HepG2 (cell line): Measurements from ENCODE around the gene RIMOC1. TPM values are rescaled to one million over a fixed set of nuclear protein-coding genes. Genes with fewer than 3 reads are reported as not detected.

Experiments
- HMG20B ChIP-seq: conservative IDR thresholded peaks from 2 replicates; pipeline ENCODE4 v1.6.1; 2016; ENCODE audit warnings: missing genetic modification reagents, missing compliant biosample characterization
- HNRNPH1 ChIP-seq: fragments of 200-400 bp; formaldehyde crosslinking; optimal IDR thresholded peaks from 2 replicates; pipeline ENCODE3; 2017; ENCODE audit warnings: mild to moderate bottlenecking, low read depth, low read length
- HNRNPLL ChIP-seq: fragments of 200-400 bp; formaldehyde crosslinking; IDR thresholded peaks from 2 replicates; pipeline ENCODE4 v1.6.1; 2017; ENCODE audit warnings: mild to moderate bottlenecking, low read depth, low read length; ENCODE audit not compliant: poor library complexity, severe bottlenecking
- LCORL ChIP-seq, 2 experiments: fragments of 450-650 bp in 1 of 2; sonication (generic) in 1 of 2; formaldehyde crosslinking in 1 of 2; IDR thresholded peaks; 2 replicates each; pipeline versions ENCODE4 v1.5.0 to v1.6.1; 2017 to 2020; ENCODE audit warnings: antibody characterized with exemption in 1 of 2, missing genetic modification reagents in 1 of 2
- MTA3 ChIP-seq: sonication (generic); formaldehyde crosslinking; IDR thresholded peaks from 2 replicates; pipeline ENCODE4 v1.4.0; 2020; ENCODE audit warnings: missing genetic modification reagents
- RFXAP ChIP-seq: sonication (generic); formaldehyde crosslinking; IDR thresholded peaks from 2 replicates; pipeline ENCODE4 v1.4.0; 2020; ENCODE audit warnings: missing genetic modification reagents, borderline replicate concordance
- SP2 ChIP-seq: sonication (generic); formaldehyde crosslinking; IDR thresholded peaks from 2 replicates; pipeline ENCODE4 v1.5.1; 2020; ENCODE audit warnings: mild to moderate bottlenecking, missing genetic modification reagents
- TGIF2 ChIP-seq: IDR thresholded peaks from 2 replicates; pipeline ENCODE4 v1.6.1; 2016; ENCODE audit warnings: control low read depth, missing compliant biosample characterization
- ZNF207 ChIP-seq: fragments of 450-650 bp; IDR thresholded peaks from 2 replicates; pipeline ENCODE4 v1.6.1; 2016; ENCODE audit warnings: antibody characterized with exemption, borderline replicate concordance
- ZNF337 ChIP-seq: sonication (generic); formaldehyde crosslinking; IDR thresholded peaks from 2 replicates; pipeline ENCODE4 v1.5.1; 2020; ENCODE audit warnings: missing genetic modification reagents, low read depth, mild to moderate bottlenecking, borderline replicate concordance
- ZNF431 ChIP-seq: sonication (generic); formaldehyde crosslinking; IDR thresholded peaks from 2 replicates; pipeline ENCODE4 v1.9.0; 2022; ENCODE audit warnings: missing genetic modification reagents, low read depth, mild to moderate bottlenecking, borderline replicate concordance
- polyA plus RNA-seq, 8 experiments: library from polyadenylated mRNA; depleted of rRNA in 3 of 8; stranded (reverse) in 7 of 8; unstranded in 1 of 8; fragments of >200 nt; fragmentation: Illumina TruSeq in 4 of 8; extraction: Trizol in 4 of 8; gene quantifications; 2 replicates each; pipeline versions ENCODE4 v1.2.1 to v1.2.3, GENCODE V29; 2011 to 2016; ENCODE audit warnings: low read depth in 4 of 8, missing spikeins in 1 of 8, mixed read lengths in 1 of 8; ENCODE audit not compliant: insufficient read depth in 1 of 8
- total RNA-seq, 5 experiments: library from RNA; depleted of rRNA; stranded (reverse); fragments of >200 nt; fragmentation: Illumina TruSeq; extraction: Trizol; gene quantifications; 2 replicates each; pipeline ENCODE4 v1.2.3, GENCODE V29; 2016; ENCODE audit warnings: low read depth in 1 of 5
- TF ChIP-seq, protein P1 (sequence below): sonication (generic); formaldehyde crosslinking; IDR thresholded peaks from 2 replicates; pipeline ENCODE4 v1.8.0; 2022; ENCODE audit warnings: mild to moderate bottlenecking, missing genetic modification reagents; ENCODE audit not compliant: insufficient replicate concordance
- TF ChIP-seq, protein P2 (sequence below): IDR thresholded peaks from 2 replicates; pipeline ENCODE4 v1.6.1; 2012; ENCODE audit warnings: low read depth, low read length, improper control_type of control experiment
- TF ChIP-seq, protein P3 (sequence below): sonication (generic); formaldehyde crosslinking; IDR thresholded peaks from 2 replicates; pipeline ENCODE4 v1.4.0; 2020; ENCODE audit warnings: missing genetic modification reagents
- TF ChIP-seq, protein P4 (sequence below): sonication (generic); formaldehyde crosslinking; IDR thresholded peaks from 2 replicates; pipeline ENCODE4 v1.4.0; 2020; ENCODE audit warnings: missing genetic modification reagents, borderline replicate concordance

Gene RIMOC1
- total and polyA plus RNA-seq, 2 of the 13 experiments (the other 11 are each of a cell fraction or from before 2014, with no cell fraction given), result 16.3 to 16.9 TPM

DNA sequence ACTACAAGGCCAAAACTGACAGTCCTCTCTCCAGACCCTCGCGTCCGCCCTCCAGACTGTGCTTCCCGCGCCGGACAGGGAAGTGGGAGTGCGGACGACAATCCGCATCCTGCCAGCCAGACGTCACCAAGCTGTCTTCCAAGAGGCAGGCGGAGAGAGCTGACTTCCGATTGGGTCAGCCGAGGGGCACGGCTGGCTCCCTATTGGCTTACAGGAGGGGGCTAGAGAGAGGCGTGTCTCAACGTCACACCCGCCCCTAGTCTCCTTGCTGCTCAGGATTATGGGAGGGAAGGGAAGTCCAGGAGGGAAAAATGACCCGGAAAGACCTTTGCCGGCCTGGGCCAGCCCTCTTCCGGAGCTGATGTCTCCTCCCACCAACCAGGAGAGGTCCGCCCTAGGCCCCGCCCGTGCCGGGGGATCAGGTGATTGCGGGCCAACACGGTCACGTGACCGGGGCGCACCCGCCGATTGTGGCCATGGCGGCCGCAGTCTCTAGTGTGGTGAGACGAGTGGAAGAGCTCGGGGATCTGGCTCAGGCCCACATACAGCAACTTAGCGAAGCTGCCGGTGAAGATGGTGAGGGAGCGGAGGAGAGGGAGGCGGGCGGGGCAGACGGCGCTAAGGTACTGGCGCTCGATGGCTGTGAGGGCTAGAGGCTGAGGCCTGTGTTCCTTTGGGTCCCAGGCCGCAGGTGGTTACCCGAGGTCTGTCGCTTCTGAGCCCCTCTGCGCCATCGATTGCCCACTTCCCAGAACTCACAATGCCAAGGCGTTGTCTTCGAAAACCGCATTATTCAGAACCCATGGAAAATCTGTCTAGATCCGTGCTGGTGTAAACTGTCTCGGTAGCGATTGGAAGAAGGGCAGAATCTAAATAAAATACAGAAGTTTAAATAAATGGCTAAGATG, at the start of gene RIMOC1 (continued):
- peak; percentile 64 for TF ChIP-seq HNRNPLL
- TF ChIP-seq, protein P1, sequence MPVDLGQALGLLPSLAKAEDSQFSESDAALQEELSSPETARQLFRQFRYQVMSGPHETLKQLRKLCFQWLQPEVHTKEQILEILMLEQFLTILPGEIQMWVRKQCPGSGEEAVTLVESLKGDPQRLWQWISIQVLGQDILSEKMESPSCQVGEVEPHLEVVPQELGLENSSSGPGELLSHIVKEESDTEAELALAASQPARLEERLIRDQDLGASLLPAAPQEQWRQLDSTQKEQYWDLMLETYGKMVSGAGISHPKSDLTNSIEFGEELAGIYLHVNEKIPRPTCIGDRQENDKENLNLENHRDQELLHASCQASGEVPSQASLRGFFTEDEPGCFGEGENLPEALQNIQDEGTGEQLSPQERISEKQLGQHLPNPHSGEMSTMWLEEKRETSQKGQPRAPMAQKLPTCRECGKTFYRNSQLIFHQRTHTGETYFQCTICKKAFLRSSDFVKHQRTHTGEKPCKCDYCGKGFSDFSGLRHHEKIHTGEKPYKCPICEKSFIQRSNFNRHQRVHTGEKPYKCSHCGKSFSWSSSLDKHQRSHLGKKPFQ (CRISPR knock-in tag), result peak; percentile 83
- TF ChIP-seq, protein P2, sequence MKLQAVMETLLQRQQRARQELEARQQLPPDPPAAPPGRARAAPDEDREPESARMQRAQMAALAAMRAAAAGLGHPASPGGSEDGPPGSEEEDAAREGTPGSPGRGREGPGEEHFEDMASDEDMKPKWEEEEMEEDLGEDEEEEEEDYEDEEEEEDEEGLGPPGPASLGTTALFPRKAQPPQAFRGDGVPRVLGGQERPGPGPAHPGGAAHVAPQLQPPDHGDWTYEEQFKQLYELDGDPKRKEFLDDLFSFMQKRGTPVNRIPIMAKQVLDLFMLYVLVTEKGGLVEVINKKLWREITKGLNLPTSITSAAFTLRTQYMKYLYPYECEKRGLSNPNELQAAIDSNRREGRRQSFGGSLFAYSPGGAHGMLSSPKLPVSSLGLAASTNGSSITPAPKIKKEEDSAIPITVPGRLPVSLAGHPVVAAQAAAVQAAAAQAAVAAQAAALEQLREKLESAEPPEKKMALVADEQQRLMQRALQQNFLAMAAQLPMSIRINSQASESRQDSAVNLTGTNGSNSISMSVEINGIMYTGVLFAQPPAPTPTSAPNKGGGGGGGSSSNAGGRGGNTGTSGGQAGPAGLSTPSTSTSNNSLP, result peak; percentile 8; the same call in 1 of the 2 replicates
- peak; percentile 40; the same call in 1 of the 2 replicates for TF ChIP-seq ZNF431 (CRISPR knock-in tag)
- TF ChIP-seq, protein P3, sequence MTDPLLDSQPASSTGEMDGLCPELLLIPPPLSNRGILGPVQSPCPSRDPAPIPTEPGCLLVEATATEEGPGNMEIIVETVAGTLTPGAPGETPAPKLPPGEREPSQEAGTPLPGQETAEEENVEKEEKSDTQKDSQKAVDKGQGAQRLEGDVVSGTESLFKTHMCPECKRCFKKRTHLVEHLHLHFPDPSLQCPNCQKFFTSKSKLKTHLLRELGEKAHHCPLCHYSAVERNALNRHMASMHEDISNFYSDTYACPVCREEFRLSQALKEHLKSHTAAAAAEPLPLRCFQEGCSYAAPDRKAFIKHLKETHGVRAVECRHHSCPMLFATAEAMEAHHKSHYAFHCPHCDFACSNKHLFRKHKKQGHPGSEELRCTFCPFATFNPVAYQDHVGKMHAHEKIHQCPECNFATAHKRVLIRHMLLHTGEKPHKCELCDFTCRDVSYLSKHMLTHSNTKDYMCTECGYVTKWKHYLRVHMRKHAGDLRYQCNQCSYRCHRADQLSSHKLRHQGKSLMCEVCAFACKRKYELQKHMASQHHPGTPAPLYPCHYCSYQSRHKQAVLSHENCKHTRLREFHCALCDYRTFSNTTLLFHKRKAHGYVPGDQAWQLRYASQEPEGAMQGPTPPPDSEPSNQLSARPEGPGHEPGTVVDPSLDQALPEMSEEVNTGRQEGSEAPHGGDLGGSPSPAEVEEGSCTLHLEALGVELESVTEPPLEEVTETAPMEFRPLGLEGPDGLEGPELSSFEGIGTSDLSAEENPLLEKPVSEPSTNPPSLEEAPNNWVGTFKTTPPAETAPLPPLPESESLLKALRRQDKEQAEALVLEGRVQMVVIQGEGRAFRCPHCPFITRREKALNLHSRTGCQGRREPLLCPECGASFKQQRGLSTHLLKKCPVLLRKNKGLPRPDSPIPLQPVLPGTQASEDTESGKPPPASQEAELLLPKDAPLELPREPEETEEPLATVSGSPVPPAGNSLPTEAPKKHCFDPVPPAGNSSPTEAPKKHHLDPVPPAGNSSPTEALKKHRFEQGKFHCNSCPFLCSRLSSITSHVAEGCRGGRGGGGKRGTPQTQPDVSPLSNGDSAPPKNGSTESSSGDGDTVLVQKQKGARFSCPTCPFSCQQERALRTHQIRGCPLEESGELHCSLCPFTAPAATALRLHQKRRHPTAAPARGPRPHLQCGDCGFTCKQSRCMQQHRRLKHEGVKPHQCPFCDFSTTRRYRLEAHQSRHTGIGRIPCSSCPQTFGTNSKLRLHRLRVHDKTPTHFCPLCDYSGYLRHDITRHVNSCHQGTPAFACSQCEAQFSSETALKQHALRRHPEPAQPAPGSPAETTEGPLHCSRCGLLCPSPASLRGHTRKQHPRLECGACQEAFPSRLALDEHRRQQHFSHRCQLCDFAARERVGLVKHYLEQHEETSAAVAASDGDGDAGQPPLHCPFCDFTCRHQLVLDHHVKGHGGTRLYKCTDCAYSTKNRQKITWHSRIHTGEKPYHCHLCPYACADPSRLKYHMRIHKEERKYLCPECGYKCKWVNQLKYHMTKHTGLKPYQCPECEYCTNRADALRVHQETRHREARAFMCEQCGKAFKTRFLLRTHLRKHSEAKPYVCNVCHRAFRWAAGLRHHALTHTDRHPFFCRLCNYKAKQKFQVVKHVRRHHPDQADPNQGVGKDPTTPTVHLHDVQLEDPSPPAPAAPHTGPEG (CRISPR knock-in tag), result 0 out of 2 replicates have a peak, but pooled peaks have one; percentile 61
- no peak for TF ChIP-seq HMG20B
- peak; percentile 29 for TF ChIP-seq HNRNPH1
- peak; percentile 93; the same call in 1 of the 2 replicates for TF ChIP-seq TGIF2 (CRISPR knock-in tag)
- TF ChIP-seq MTA3 (CRISPR knock-in tag), result no peak
- peak; percentile 98; the same call in 1 of the 2 replicates for TF ChIP-seq ZNF207
- no peak for TF ChIP-seq ZNF337 (CRISPR knock-in tag)
- TF ChIP-seq LCORL (IDR thresholded peaks at IDR 0.05), result peak; percentile 69; the same call in 1 of the 2 replicates
- TF ChIP-seq LCORL (CRISPR knock-in tag; IDR thresholded peaks at IDR 0.05), result no peak; the same call in 1 of the 2 replicates
- TF ChIP-seq RFXAP (CRISPR knock-in tag), result peak; percentile 32; the same call in 1 of the 2 replicates
- TF ChIP-seq, protein P4, sequence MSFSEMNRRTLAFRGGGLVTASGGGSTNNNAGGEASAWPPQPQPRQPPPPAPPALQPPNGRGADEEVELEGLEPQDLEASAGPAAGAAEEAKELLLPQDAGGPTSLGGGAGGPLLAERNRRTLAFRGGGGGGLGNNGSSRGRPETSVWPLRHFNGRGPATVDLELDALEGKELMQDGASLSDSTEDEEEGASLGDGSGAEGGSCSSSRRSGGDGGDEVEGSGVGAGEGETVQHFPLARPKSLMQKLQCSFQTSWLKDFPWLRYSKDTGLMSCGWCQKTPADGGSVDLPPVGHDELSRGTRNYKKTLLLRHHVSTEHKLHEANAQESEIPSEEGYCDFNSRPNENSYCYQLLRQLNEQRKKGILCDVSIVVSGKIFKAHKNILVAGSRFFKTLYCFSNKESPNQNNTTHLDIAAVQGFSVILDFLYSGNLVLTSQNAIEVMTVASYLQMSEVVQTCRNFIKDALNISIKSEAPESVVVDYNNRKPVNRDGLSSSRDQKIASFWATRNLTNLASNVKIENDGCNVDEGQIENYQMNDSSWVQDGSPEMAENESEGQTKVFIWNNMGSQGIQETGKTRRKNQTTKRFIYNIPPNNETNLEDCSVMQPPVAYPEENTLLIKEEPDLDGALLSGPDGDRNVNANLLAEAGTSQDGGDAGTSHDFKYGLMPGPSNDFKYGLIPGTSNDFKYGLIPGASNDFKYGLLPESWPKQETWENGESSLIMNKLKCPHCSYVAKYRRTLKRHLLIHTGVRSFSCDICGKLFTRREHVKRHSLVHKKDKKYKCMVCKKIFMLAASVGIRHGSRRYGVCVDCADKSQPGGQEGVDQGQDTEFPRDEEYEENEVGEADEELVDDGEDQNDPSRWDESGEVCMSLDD (CRISPR knock-in tag), result no peak
- peak; percentile 83 for TF ChIP-seq SP2 (CRISPR knock-in tag)
